Measurements from ENCODE around the gene NDUFB8.

The NDUFB8 gene

DNA sequence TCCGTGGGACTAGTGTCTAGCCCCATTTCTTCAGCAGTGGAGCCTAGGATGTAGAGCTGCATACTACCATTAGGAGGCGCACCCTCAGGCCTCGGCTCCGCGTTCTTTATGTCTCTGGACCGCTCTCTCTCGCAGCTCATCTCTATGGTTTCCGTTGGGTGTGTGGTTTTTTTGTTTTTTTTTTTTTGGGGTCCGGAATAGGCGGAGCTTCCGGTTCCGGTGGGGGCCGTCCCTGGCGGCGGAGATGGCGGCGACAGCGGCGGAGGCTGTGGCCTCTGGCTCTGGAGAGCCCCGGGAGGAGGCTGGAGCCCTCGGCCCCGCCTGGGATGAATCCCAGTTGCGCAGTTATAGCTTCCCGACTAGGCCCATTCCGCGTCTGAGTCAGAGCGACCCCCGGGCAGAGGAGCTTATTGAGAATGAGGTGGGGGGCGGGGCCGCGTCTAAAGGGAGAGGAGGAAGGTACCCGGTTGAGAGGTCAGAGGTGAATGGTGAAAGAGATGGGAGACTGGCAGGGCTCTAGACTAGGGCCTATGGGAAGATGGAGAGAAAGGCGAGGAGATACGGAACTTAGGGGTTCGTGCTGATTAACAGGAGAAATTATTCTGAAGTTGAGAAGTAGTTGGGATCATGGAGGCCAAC is 6.2 kb upstream of the NDUFB8 start, which contains the start of gene HIF1AN:
HIF1AN (plus strand) TSS at position 229 of the 639 bp plus-strand sequence; CDS start at position 245, 16 bp downstream.
- peak; percentile 91 for DNase-seq

DNA sequence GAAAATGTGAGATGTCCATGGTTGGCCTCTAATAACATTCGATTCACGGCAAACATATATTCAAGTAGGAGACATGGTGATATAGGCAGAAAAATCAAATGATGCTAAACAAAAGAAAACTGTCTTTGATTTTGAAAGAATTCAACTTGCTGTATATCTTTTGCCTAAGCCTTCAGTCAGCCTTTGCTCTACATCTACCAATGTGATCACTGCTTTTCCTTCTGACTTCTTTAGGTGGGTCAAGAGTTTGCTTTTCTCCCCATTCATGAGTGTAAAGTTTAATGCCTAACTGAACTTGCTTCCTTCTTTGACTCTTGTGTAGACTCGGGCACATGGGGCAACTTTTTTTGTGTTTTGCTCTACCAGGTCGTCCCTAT is 5.7 kb upstream of the NDUFB8 start:
- no peak for DNase-seq

DNA sequence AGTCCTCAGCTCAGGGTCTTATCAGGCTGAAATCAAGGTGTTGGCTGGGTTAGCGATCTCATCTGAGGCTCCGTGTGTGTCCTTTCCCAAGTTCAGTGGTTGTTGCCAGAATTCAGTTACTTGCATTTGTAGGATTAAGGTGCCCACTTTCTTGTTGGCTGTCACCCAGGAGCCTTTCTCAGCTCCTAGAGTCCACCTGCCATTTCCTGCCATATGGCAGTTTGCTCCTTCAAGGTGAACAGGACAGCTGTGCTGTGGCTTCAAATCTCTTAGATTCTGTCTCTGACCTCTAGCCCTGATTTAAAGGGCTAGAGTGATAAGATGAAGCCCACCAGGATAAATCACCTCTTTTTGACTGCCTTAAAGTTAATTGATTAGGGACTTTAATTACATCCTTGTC is 5.1 kb upstream of the NDUFB8 start:
- no peak for DNase-seq

DNA sequence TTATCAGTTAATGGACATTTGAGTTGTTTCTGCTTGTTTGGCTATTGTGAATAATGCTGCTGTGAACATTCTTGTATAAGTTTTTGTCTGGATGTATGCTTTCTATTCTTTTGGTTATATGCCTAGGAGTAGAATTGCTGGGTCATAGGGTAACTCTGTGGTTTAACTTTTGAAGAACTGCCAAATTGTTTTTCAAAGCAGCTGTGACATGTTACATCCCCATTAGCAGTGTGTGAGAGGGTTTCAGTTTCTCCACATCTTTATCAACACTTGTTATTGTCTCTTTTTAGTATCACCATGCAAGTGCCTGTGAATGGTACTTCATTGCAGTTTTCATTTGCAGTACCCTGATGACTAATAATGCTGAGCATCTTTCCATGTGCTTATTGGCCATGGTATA is 2.1 kb upstream of the NDUFB8 start:
- DNase-seq: no peak

DNA sequence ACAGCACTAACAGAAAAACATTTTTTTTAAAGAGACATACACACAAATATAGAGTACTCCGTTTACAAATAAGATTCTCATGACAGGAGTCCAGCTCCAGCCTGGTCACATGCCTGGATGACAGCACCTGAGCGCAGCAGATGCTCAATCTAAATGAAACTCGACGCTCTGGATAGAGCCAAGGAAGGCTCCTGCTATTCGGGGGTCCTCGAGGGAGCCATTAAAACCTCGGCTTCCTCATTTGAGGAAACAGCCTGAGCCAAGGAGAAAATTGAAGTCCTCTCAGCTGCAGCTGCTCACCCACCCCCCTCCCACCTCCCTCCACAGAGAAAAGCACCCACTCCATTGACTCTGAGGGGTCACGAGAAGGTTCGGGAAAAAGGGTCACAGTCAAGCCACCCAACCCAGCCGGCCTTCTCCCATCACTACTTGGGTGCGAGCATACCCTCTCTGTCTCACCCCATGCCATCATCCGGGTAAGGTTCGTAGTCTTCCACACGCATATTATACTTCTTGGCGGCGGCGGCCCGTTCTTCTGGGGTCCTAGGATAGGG is 673 bp downstream of the NDUFB8 start:
- DNase-seq: no peak

DNA sequence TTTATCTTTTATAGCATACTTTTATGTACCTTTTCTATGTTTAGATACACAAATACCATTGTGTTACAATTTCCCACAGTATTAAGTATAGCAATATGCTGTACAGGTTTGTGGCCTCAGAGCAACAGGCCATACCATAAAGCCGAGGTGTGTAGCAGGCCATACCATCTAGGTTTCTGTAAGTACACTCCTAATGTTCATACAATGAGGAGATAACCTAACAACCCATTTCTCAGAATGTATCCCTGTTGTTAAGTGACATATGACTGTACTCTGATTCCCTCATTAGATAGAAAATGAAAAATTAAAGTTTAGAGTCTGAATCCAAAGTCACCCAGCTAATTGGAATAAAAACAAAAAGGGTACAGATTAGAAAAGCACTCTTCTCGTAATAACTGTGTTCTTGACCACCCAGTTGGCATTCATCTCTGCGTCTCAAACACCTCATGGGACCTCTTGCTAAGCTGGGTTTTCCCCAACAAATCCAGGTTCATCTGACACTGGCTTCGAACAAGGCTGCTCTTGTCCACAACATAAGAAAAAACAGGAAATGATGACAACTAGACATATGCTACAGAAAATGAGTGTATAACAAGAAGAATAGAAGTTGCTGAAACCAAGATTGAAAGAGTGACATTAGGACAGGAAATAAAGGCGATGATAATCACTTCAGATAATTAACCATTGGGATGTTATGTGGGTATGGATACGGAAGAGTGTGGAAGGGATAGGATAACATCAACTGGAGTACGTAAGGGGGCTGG is 1.4 kb downstream of the NDUFB8 start:
- DNase-seq: peak; percentile 23

DNA sequence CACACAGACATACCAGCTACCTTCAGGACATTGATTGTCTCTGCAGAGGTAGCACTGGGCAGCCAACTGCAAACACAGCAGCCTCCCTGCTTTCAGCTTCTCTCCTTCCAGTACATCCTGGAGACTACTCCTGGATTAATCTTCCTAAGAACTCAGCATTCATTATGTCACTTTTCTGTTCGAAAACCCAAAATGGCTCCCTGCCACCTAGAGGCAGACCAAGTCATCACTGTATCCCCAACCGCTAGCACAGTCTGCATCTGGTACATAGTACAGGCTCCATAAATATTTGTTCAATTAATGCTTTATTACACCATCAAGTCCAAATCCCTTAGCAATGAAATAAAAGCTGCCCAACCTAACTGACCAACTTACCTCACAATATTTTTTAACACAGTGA is 5.0 kb downstream of the NDUFB8 start:
- no peak for DNase-seq

DNA sequence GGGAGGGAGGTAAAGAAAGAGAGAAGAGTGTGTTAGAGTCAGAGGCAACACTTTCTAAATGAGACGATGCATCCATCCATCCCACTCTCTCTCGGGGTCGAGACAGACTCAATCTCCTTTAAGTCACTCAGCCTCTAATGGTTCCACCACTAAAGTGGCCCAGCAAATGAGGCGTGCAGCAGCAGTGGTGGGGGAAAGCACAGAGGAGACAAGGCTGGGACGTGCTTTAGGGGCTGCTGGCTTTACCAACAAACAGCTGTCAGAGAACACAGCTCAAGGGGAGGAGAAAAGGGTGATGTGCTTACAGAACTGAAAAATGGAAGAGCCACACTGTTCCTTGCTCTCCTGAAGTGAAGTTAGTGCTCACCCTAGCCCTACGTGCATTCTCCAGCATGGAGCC is 5.5 kb downstream of the NDUFB8 start:
- no peak for DNase-seq

DNA sequence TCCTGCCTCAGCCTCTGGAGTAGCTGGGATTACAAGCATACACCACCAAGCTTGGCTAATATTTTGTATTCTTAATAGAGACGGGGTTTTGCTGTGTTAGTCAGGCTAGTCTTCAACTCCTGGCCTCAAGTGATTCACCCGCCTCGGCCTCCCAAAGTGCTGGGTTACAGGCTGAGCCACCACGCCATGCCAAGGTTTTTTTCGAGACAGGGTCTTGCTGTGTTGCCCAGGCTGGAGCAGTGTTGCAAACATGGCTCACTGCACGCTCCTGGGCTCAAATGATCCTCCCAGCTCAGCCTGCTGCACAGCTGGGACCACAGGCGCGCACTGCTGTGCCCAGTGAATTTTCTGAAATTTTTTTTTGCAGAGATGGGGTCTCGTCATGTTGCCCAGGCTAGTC is 6.7 kb downstream of the NDUFB8 start:
- no peak for DNase-seq

DNA sequence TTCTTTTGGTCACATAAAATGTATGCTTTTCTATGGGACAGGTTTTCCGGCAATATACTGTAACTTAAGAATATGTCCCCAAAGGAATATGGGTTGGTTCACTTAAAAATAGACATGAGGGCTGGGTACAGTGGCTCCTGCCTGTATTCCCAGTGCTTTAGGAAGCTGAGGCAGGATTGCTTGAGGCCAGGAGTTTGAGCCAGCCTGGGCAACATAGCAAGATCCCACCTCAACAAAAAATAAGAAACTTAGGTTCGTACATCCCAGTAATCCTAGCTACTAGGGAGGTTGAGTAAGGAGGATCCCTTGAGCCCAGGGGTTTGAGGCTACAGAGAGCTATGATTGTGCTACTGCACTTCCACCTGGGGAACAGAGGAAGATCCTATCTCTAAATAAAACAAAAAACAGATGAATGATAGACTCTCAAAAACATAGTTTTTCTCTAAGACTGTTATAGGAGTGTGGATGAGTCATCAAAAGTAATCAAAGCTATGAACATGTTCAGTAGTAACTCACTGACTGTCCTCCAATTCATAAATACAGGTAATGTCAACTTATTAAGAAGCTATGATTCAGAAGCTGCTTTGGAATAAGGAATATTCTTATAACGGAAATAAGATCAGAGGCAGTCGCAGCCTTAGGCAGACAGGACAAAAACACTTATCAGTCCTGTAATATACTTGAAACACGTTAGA is 7.4 kb downstream of the NDUFB8 start:
- no peak for DNase-seq

DNA sequence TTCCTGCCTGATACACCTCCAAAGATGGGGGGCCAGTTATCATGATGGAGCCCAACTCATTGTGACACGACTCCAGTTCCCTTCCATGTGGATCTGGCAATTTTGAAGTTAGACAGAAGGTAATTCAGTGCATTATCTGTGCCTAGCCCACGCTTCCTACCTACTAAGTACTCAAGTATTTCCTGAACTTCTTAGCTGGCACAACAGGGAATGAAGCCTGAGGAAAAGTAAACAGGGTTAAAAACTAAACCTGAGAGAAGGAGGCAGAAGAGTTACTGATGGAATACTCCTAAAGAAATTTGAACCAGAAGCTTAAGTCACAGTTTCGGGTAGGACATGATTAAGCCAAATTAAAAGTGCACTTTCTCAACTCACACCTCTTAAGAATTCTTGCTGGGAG is 8.9 kb downstream of the NDUFB8 start:
- no peak for DNase-seq

DNA sequence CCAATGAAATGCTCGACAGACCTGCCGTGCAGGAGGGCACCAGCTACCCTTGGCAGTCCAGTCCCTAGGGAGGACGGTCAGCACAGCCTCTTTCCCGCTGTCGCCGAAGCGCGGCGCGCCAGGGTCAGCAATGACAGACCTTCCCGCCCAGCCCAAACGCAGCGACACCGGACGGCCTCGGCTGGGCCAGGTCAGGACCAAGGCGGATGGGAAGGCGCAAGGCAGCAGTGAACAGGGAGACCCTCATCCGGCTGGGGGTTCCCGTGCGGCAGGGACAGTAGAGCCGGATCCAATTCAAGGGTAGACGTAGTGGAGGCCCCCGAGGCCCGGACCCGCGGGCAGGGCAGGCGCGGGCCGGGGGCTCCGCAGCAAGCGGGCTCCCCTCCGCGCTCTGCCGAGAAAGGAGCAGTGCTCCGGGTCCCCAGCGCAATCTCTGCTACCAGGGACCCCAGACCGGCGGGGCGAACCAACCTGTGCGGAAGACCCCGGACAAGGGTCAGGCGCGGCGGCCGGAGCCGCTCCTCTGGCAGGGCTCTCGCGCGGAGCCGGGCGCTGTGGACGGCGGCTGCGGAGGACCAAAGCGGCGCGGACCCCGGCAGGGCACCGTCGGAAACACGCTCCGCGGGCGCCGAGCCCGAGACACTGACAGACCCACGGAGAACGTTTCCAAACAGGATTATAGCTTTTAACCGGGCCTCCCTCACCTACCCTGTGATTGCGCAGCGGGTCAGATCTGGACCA is 10.2 kb downstream of the NDUFB8 start, which contains the start of gene SEC31B:
SEC31B (minus strand) TSS at position 551 of the 741 bp plus-strand sequence. CDS start 2,909 bp downstream, outside the sequence.
- no peak for DNase-seq

DNA sequence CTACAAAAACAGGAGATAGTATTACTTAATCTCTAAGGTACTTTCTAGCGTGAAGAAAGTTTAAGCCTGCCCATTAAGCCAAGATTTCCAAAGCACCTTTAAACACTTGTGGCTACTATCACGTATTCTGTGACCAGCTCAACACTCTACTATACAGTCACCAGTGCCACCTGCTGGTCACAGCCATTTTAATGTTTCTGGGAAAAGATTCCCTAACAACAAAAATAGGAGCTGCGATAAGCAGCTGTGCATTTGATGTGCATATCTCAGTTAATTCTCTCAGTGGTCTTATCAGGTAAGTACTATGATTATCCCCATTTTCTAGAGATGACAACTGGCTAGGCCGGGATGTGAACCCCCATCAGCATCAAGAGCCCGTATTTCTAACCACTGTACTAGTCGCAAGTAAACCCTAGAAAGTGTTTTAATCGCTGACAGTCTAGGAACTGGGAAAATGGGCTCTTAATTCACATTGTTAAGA is 10.9 kb downstream of the NDUFB8 start:
- DNase-seq: peak; percentile 52

DNA sequence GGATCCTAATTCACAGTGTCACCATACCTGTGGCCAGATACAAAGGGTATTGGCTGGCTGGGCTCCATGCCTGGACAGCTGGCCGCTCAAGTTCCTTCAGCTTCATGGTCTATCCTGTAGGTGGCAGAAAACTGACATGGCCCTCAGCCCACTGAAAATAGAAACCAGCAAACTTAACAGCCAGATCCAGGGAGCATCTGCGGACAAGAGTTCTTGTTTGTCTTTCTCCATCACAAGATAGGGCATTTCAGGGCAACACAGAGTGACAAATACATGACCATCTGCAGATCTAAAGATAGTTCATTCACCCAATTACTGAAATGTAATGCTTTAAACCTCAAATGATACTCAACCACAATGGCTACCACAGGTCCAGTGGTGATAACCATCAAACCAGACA is 12.8 kb downstream of the NDUFB8 start:
- no peak for DNase-seq

DNA sequence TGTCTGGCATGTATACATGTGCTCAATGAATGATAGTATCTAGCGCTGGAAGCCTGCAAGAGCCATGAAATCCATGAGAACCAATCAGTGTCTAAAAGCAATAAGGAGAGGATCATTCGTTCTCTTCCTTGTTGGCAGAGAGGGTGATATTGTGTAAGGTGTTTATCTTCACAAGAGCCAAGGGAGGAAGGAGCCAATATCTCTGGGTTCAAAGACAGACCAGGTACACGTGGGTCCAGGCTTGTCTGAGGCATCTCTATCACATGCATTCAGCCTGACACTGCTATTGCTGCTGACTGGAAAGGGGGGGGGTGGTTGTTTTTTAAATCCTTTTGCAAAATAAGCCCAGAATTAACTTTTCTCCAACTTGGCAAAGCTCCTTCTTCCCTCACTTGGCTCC is 14.1 kb downstream of the NDUFB8 start:
- DNase-seq: no peak

DNA sequence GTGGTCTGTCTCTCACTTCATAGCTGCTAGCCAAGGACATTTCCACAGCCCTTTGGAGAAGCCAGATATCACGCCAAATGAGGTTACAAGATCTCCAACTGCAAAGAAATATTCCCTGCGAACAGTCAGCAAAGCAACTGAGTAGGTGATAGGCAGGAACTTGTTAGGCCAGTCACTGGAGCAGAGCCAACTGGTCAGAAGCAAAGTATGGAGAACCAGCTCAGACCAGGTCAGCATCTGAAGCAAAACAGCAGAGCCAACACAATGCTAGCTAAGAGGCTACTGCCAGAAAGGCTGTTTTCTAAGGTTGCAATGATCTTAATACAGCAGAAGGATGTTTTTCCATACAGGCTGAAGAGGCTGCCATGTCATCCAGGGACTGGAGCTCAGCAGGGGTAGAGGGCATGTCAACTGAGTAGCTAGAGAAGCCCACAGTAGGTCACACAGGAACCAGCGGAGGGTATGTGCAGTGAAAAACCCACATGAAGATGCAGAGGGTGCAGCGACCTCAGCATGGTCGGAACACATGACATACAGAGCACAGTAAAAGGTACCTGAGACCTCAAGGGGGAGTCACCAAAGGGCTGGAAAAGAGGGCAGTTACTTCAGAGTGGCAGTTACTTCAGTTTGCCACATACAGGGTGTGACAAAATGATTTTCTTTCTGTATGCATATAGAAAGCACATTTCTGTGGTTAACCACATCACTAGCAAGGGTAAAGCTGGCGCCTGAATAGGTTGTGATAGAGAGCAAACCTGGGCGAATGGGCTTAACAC is 18.9 kb downstream of the NDUFB8 start:
- DNase-seq: peak; percentile 88

DNA sequence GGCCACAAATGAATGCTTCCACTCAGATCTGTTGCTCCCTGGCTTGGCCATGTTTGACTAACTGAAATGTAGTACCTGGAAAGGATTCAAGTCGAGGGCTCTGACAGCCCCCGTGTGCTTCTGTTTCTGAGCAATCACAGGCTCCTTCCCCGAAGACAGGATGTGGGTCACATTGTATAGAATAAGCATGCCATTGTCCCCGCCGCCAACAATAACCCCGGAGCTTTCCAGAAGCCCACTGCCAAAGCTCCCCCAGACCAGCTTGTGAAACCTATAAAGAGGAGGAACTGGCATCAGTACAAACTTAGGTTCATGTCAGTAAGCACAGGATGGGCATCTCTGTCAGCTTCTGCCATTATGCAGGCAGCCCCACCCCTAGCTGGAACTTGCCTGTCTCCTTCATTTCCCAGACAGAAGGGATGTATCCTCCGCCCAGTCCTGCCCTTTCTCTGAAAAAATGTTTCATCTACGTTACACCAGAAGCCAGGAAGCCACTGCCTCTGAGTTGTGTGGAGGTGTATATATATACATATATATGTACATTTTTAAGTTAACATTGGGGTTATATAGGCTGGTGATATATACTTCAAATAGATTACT is 20.3 kb downstream of the NDUFB8 start:
- peak; percentile 12 for DNase-seq

DNA sequence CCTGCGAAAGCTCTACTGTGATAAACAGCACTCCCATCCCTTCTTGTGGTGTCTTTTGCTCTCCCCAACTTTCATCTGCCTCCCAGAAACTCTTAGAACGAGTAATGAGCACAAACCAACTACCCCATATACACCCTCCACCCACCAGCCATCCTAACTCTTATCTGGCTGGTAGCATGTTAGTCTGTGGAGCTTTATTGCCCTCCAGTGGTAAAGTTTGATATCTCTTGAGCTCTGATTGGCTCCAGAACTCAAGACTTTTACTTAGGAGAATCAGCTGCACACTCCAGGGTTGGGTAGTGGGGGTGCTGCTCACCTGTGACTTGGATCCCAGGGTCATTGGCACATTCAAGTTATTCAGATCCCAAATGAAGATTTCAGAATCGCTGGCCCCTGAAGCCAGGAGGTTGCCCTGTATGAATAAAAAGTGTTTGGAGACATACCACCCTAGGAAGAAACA is 20.9 kb downstream of the NDUFB8 start:
- DNase-seq: peak; percentile 64

DNA sequence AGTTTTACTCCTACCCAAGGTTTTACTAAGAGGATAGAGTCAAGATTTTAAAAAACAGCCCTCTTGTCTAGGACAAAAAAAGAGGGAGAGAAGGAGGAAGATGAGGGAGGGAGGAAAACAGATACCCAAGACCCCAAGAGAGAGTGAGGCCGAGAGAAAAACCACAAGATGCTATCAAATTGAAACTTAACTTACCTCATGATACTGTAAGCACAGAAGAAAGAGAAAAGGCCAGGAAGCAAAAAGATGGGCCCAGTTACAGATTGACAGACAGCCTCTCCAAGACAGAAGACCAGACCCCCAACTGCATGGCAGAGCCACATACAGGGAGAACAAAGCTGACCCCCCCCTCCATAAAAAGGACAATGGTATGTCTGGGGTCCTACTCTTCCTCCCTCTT is 21.4 kb downstream of the NDUFB8 start:
- no peak for DNase-seq

DNA sequence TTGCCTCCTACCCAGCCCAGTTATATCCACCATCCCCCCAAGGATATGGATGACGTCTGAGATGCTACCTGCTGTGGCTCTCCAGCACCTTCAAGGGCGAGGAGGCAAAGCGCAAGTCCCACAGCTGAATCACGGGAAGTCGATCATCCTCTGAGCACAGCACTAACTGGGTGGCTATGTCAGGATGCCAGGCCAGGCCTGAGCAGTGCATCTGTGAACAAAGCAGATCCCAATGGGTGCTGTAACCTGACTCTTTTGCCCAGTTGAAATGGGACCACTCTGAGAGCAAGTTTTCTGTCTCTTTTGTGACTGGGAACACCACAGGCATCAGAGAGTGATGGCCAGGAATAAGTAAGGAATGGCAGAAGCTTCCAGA is 22.3 kb downstream of the NDUFB8 start:
- no peak for DNase-seq
